SK-N-SH (cell line): ENCODE results near the gene GPRC5C. TPM values are rescaled to one million over a fixed set of nuclear protein-coding genes. Genes with fewer than 3 reads are reported as not detected.
"Not testable (repeated sequence)": the region's sequence is repeated elsewhere in the genome, so short reads cannot be mapped to it uniquely, and the experiment has no call there.

Experiments used
- CTCF ChIA-PET: fragments of 300-600, 350-600 bp; formaldehyde crosslinking; extraction: SDS; loops from one replicate; lab custom pipeline; 2021; lab: Yijun Ruan, JAX
- POLR2A ChIA-PET: fragments of 350-600 bp; sonication (Branson Sonifier 250); formaldehyde crosslinking; extraction: SDS; loops from one replicate; lab custom pipeline; 2020; ENCODE audit warnings: antibody characterized with exemption, inconsistent platforms; lab: Yijun Ruan, JAX
- DNase-seq: peaks from one replicate; pipeline ENCODE4 v3.0.0; 2012
- H2AFZ ChIP-seq: fragments of 200-600 bp; sonication (generic); 2 replicates; pipeline ENCODE4 v1.8.1; 2016; ENCODE audit warnings: antibody characterized with exemption, mild to moderate bottlenecking, low read depth
- H3F3A ChIP-seq: fragments of 200-600 bp; sonication (generic); replicated peaks from 2 replicates; pipeline ENCODE3; 2016; ENCODE audit warnings: antibody characterized with exemption, mild to moderate bottlenecking; ENCODE audit not compliant: insufficient read depth
- H3K27ac ChIP-seq, 2 experiments: fragments of 200-500 bp in 1 of 2; fragments of 200-600 bp in 1 of 2; sonication (Bioruptor generic) in 1 of 2; sonication (generic), shearing (Covaris generic) in 1 of 2; 2 replicates each; pipeline versions ENCODE4 v1.5.1 to v1.6.1; 2014 to 2016; ENCODE audit warnings: low read depth in 2 of 2, inconsistent platforms in 1 of 2, low read length in 1 of 2, mild to moderate bottlenecking in 1 of 2, mixed read lengths in 1 of 2
- H3K27me3 ChIP-seq: fragments of 200-600 bp; sonication (generic), shearing (Covaris generic); 2 replicates; pipeline ENCODE4 v1.6.1; 2016; ENCODE audit warnings: mixed run types; ENCODE audit not compliant: insufficient read depth
- H3K36me3 ChIP-seq, 2 experiments: fragments of 200-500 bp in 1 of 2; fragments of 200-600 bp in 1 of 2; sonication (Bioruptor generic) in 1 of 2; sonication (generic) in 1 of 2; replicated peaks in 1 of 2; 2 replicates each; pipeline versions ENCODE3 to v1.5.1; 2014 to 2016; ENCODE audit warnings: low read length in 1 of 2, mild to moderate bottlenecking in 1 of 2; ENCODE audit not compliant: insufficient read depth in 2 of 2, control insufficient read depth in 1 of 2
- H3K4me1 ChIP-seq, 2 experiments: fragments of 200-500 bp in 1 of 2; fragments of 200-600 bp in 1 of 2; sonication (Bioruptor generic) in 1 of 2; sonication (generic), shearing (Covaris generic) in 1 of 2; 2 replicates each; pipeline versions ENCODE4 v1.5.1 to v1.6.1; 2014 to 2016; ENCODE audit warnings: low read depth in 1 of 2, low read length in 1 of 2, mixed run types in 1 of 2; ENCODE audit not compliant: insufficient read depth in 2 of 2, control insufficient read depth in 1 of 2
- H3K4me2 ChIP-seq: fragments of 200-600 bp; sonication (generic), shearing (Covaris generic); 2 replicates; pipeline ENCODE4 v1.6.1; 2017; ENCODE audit warnings: mixed run types
- H3K4me3 ChIP-seq, 2 experiments: fragments of 200-500 bp in 1 of 2; fragments of 200-600 bp in 1 of 2; sonication (Bioruptor generic) in 1 of 2; sonication (generic), shearing (Covaris generic) in 1 of 2; 2 replicates each; pipeline versions ENCODE4 v1.5.1 to v1.8.1; 2014 to 2016; ENCODE audit warnings: low read depth in 2 of 2, inconsistent platforms in 1 of 2, low read length in 1 of 2, mild to moderate bottlenecking in 1 of 2, mixed read lengths in 1 of 2, moderate library complexity in 1 of 2
- H3K79me2 ChIP-seq: fragments of 200-600 bp; sonication (generic); 2 replicates; pipeline ENCODE4 v1.8.1; 2017; ENCODE audit warnings: mild to moderate bottlenecking; ENCODE audit not compliant: insufficient read depth
- H3K9ac ChIP-seq: fragments of 200-600 bp; sonication (generic); 2 replicates; pipeline ENCODE4 v1.6.1; 2017; ENCODE audit warnings: mixed run types
- H3K9me2 ChIP-seq: fragments of 200-600 bp; sonication (generic); 2 replicates; pipeline ENCODE4 v1.6.1; 2017; ENCODE audit warnings: mixed run types
- H3K9me3 ChIP-seq: fragments of 200-600 bp; sonication (generic); 2 replicates; pipeline ENCODE4 v1.6.1; 2017; ENCODE audit warnings: mixed run types, mild to moderate bottlenecking, moderate library complexity
- H4K20me1 ChIP-seq: fragments of 200-600 bp; sonication (generic); 2 replicates; pipeline ENCODE4 v1.6.1; 2017; ENCODE audit warnings: mild to moderate bottlenecking, mixed run types; ENCODE audit not compliant: insufficient read depth
- CHD2 ChIP-seq: fragments of 150-350 bp; IDR thresholded peaks from 2 replicates; pipeline ENCODE4 v1.6.1; 2018; ENCODE audit warnings: low read length; ENCODE audit not compliant: partially characterized antibody
- CTCF ChIP-seq: fragments of 200-600 bp; sonication (generic); IDR thresholded peaks from 2 replicates; pipeline ENCODE4 v1.6.1; 2017; ENCODE audit warnings: antibody characterized with exemption, mild to moderate bottlenecking, moderate library complexity
- ELF1 ChIP-seq: IDR thresholded peaks from 2 replicates; pipeline ENCODE4 v1.4.0; 2012
- EP300 ChIP-seq, 2 experiments: IDR thresholded peaks; 2 replicates each; pipeline versions ENCODE4 v1.4.0 to v1.6.1; 2012; ENCODE audit warnings: borderline replicate concordance in 1 of 2, low read depth in 1 of 2, low read length in 1 of 2
- EZH2phosphoT487 ChIP-seq: fragments of 200-600 bp; sonication (generic); IDR thresholded peaks from 2 replicates; pipeline ENCODE4 v1.6.1; 2017; ENCODE audit warnings: low read depth, mixed run types, mild to moderate bottlenecking, antibody characterized with exemption, moderate library complexity, borderline replicate concordance
- FOSL2 ChIP-seq: IDR thresholded peaks from 2 replicates; pipeline ENCODE4 v1.4.0; 2012; ENCODE audit warnings: low read depth, mild to moderate bottlenecking, moderate library complexity, borderline replicate concordance
- FOXM1 ChIP-seq: IDR thresholded peaks from 2 replicates; pipeline ENCODE4 v1.4.0; 2012; ENCODE audit warnings: low read depth, mild to moderate bottlenecking
- JUND ChIP-seq: IDR thresholded peaks from 2 replicates; pipeline ENCODE4 v1.4.0; 2012
- MEF2A ChIP-seq: IDR thresholded peaks from 2 replicates; pipeline ENCODE4 v1.4.0; 2012; ENCODE audit warnings: low read depth, borderline replicate concordance
- POLR2AphosphoS5 ChIP-seq: IDR thresholded peaks from 2 replicates; pipeline ENCODE4 v1.6.1; 2012; ENCODE audit warnings: low read depth, low read length
- RAD21 ChIP-seq: IDR thresholded peaks from 2 replicates; pipeline ENCODE4 v1.6.1; 2012; ENCODE audit warnings: mild to moderate bottlenecking, low read length
- TAF1 ChIP-seq: IDR thresholded peaks from 2 replicates; pipeline ENCODE4 v1.6.1; 2012; ENCODE audit warnings: low read depth, mild to moderate bottlenecking, low read length, moderate library complexity, borderline replicate concordance
- YY1 ChIP-seq: IDR thresholded peaks from 2 replicates; pipeline ENCODE4 v1.4.0; 2012; ENCODE audit warnings: low read depth, mild to moderate bottlenecking
- WGBS: methylation state at CpG from one replicate; pipeline ENCODE4 v1.1.6; 2017; ENCODE audit warnings: low lambda C conversion rate; 5-methylcytosine and 5-hydroxymethylcytosine counted together
- polyA plus RNA-seq, 3 experiments: library from polyadenylated mRNA; depleted of rRNA; stranded (reverse); fragments of >200 nt; gene quantifications; 2 replicates each; pipeline ENCODE4 v1.2.3, GENCODE V29; 2012
- TF ChIP-seq, protein P1 (sequence below): IDR thresholded peaks from 2 replicates; pipeline ENCODE4 v1.4.0; 2012; ENCODE audit warnings: low read depth, borderline replicate concordance
- TF ChIP-seq, protein P2 (sequence below): IDR thresholded peaks from 2 replicates; pipeline ENCODE4 v1.4.0; 2012; ENCODE audit warnings: low read depth

The GPRC5C gene
- polyA plus RNA-seq, 1 of the 3 experiments (the other 2 are of a cell fraction), result not detected

GRCh38 chr17:74488276-74488675, 56.4 kb downstream of the GPRC5C start:
- DNase-seq, H3K79me2 ChIP-seq, POLR2A ChIA-PET, H3K27me3 ChIP-seq, H3K9me3 ChIP-seq, H3K4me1 ChIP-seq, H3K36me3 ChIP-seq, H3K9me2 ChIP-seq, H4K20me1 ChIP-seq, H3K9ac ChIP-seq, H3K27ac ChIP-seq, H3K4me2 ChIP-seq, H3K4me3 ChIP-seq, H2AFZ ChIP-seq, H3F3A ChIP-seq: not testable (repeated sequence)
- CTCF ChIA-PET, result interaction anchor here (0.6 to 3.7 kb wide), 6 partner anchors 12 to 120 kb away, joined by 3 to 23 read pairs (median 4); no protein-coding TSS in a partner anchor
- WGBS, result 33% methylated on average over 4 of the region's 4 CpGs

DNA sequence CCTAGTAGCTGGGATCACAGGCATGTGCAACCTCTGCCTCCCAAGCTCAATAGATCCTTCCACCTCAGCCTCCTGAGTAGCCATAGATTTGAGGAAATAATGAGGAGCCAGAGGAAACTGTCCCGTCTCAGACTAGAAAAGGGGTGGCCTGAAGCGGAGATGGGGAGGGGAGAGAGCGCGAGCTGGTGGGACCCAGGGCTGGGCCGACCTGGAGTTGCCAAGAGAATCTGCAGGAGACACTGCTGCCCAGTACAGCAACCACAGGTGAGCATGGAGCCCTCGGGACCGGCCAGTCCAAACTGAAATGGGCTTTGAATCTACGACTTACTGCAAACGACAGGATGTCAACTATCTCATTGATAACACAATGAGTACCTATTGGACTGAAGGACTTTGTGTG, 58.8 kb downstream of the GPRC5C start:
- TF ChIP-seq, protein P1, sequence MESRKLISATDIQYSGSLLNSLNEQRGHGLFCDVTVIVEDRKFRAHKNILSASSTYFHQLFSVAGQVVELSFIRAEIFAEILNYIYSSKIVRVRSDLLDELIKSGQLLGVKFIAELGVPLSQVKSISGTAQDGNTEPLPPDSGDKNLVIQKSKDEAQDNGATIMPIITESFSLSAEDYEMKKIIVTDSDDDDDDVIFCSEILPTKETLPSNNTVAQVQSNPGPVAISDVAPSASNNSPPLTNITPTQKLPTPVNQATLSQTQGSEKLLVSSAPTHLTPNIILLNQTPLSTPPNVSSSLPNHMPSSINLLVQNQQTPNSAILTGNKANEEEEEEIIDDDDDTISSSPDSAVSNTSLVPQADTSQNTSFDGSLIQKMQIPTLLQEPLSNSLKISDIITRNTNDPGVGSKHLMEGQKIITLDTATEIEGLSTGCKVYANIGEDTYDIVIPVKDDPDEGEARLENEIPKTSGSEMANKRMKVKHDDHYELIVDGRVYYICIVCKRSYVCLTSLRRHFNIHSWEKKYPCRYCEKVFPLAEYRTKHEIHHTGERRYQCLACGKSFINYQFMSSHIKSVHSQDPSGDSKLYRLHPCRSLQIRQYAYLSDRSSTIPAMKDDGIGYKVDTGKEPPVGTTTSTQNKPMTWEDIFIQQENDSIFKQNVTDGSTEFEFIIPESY, result no peak
- TF ChIP-seq CHD2, result no peak
- TF ChIP-seq EP300 (IDR thresholded peaks at IDR 0.05; ENCODE audit: borderline replicate concordance in 1 of 2, low read depth in 1 of 2, low read length in 1 of 2), result no peak
- TF ChIP-seq JUND, result no peak
- no peak for TF ChIP-seq FOSL2
- no peak for TF ChIP-seq CTCF
- TF ChIP-seq ELF1, result no peak
- no peak for TF ChIP-seq FOXM1
- no peak for TF ChIP-seq RAD21
- TF ChIP-seq POLR2AphosphoS5, result no peak
- TF ChIP-seq MEF2A, result no peak
- no peak for TF ChIP-seq YY1
- TF ChIP-seq TAF1, result no peak
- no peak for TF ChIP-seq EZH2phosphoT487
- TF ChIP-seq, protein P2, sequence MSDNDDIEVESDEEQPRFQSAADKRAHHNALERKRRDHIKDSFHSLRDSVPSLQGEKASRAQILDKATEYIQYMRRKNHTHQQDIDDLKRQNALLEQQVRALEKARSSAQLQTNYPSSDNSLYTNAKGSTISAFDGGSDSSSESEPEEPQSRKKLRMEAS, result no peak
- Histone ChIP-seq H3K27ac (no peak overlapping the region), H2AFZ (no peak overlapping the region), H3K9me3 (no peaks in the 10 kb centered on the region), H3F3A (no peaks in the 10 kb centered on the region), H3K79me2 (no peaks in the 10 kb centered on the region), H3K27me3 (no peaks in the 10 kb centered on the region), H3K4me2 (no peak overlapping the region), H3K9ac (no peak overlapping the region), H3K4me1 (no peaks in the 10 kb centered on the region), H3K9me2 (no peaks in the 10 kb centered on the region), H3K4me3 (no peak overlapping the region), H3K36me3 (no peaks in the 10 kb centered on the region), H4K20me1 (no peaks in the 10 kb centered on the region)
- ChIA-PET POLR2A (no interaction called here), CTCF (interaction anchor here (0.7 to 8.8 kb wide), 7 partner anchors 9 to 122 kb away, joined by 3 to 85 read pairs (median 6); partner anchors contain the start of gene GPR142)
- WGBS, result 51% methylated on average over 9 of the region's 9 CpGs
- DNase-seq, result no peak
